ENCODE results near the gene LMNTD1. TPM values are rescaled to one million over a fixed set of nuclear protein-coding genes. Genes with fewer than 3 reads are reported as not detected.

LMNTD1 gene
- polyA plus RNA-seq, 1 experiment: 0.57 TPM

DNA sequence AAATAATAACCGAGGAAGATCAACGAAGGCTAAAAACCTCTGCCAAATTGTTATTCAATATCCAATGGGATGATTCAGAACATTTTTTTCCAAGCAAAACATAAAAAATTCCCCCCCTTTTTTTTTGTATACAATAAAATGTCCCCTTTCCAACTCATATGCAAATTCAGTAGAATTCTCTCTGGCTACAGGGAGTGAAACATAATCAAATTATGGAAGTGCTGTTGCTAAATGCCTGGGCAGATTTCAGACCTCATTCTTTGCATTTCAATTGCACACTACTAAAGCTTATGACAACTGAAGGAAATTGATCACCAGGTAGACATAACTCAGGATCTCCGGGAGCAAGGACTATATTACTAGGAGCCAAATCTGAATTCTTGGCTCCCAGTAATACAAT is 51.0 kb downstream of the LMNTD1 start:
- no peak overlapping the region for H3K4me3 ChIP-seq (ENCODE audit: low read depth, low read length)
- ChIA-PET POLR2A (no interaction called here), CTCF (no interaction called here)
- TF ChIP-seq, protein P1, sequence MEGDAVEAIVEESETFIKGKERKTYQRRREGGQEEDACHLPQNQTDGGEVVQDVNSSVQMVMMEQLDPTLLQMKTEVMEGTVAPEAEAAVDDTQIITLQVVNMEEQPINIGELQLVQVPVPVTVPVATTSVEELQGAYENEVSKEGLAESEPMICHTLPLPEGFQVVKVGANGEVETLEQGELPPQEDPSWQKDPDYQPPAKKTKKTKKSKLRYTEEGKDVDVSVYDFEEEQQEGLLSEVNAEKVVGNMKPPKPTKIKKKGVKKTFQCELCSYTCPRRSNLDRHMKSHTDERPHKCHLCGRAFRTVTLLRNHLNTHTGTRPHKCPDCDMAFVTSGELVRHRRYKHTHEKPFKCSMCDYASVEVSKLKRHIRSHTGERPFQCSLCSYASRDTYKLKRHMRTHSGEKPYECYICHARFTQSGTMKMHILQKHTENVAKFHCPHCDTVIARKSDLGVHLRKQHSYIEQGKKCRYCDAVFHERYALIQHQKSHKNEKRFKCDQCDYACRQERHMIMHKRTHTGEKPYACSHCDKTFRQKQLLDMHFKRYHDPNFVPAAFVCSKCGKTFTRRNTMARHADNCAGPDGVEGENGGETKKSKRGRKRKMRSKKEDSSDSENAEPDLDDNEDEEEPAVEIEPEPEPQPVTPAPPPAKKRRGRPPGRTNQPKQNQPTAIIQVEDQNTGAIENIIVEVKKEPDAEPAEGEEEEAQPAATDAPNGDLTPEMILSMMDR (IDR thresholded peaks at IDR 0.05; ENCODE audit: low read depth, low read length): no peak
- peaks cover 4% of the 10 kb centered on the region; the same call in 1 of the 2 replicates for H3K9me3 ChIP-seq (ENCODE audit: control insufficient read depth, insufficient read depth, low read length)
- no peak overlapping the region for H3K27ac ChIP-seq (ENCODE audit: low read depth, low read length)
- H3K27me3 ChIP-seq (ENCODE audit: control insufficient read depth, insufficient read depth, low read length): no peaks in the 10 kb centered on the region
- DNase-seq (ENCODE audit: low read depth, low spot score): no peak

DNA sequence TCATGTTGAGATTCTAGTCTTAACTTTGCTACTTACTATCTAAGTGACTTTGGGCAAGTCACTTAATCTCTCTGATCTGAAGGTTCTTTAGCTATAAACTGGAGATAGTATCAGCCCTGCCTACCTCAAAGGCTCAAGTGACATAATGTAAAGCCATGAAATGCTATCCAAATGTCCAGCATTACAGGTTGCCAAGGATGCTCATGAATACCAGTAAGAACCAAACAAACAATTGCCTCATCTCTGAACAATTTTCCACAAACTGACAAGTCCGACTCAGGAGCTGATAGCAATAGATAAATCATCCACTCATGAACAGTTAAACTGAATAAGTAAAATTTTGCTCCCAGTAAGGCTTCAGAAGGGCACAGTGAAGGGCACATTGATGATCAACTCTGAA is 51.5 kb downstream of the LMNTD1 start:
- no peak overlapping the region for H3K27ac ChIP-seq (ENCODE audit: low read depth, low read length)
- TF ChIP-seq, protein P1 (IDR thresholded peaks at IDR 0.05; ENCODE audit: low read depth, low read length): no peak
- no peak for DNase-seq (ENCODE audit: low read depth, low spot score)
- H3K27me3 ChIP-seq (ENCODE audit: control insufficient read depth, insufficient read depth, low read length): no peaks in the 10 kb centered on the region
- ChIA-PET CTCF (no interaction called here), POLR2A (no interaction called here)
- no peak overlapping the region for H3K4me3 ChIP-seq (ENCODE audit: low read depth, low read length)
- peaks cover 5% of the 10 kb centered on the region; the same call in 1 of the 2 replicates for H3K9me3 ChIP-seq (ENCODE audit: control insufficient read depth, insufficient read depth, low read length)

DNA sequence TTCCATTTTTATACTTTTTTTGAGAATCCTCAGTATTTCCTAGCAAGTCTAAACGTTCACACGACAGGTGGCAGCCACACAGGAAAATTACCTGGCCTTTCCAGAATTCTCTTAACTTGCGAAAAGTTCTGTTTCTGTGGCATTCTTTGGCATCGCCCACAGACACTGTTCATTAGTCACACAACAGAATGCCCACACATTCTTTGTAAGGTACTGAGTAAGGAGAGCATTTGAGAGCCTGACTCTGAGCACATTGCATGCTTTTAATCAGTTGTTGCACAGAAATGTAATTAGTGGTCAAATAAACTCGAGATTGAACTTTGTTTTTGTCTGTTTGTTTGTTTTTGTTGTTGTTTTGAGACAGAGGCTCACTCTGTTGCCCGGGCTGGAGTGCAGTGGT is 52.4 kb downstream of the LMNTD1 start:
- no peak overlapping the region for H3K4me3 ChIP-seq (ENCODE audit: low read depth, low read length)
- H3K27me3 ChIP-seq (ENCODE audit: control insufficient read depth, insufficient read depth, low read length): no peaks in the 10 kb centered on the region
- H3K27ac ChIP-seq (ENCODE audit: low read depth, low read length): no peak overlapping the region
- ChIA-PET POLR2A (no interaction called here), CTCF (no interaction called here)
- TF ChIP-seq, protein P1 (IDR thresholded peaks at IDR 0.05; ENCODE audit: low read depth, low read length): no peak
- DNase-seq (ENCODE audit: low read depth, low spot score): no peak
- peaks cover 5% of the 10 kb centered on the region; the same call in 1 of the 2 replicates for H3K9me3 ChIP-seq (ENCODE audit: control insufficient read depth, insufficient read depth, low read length)

DNA sequence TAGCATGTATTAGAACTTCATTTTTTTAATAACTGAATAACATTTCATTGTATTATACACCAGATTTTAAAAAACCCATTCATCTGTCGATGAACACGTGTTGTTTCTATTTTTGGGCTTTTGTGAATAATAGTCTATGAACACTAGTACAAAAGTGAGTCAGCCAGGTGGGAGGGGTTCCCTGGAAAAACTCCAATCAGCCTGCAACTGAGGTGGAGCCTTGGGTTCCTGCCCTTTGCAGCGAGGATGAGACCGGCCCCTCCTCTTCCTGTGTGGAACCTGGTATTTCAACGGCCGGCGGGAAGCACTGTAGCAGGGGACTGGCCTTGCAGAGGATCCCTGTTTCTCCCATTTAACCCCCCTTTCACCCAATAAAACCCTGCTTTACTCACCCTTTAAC is 56.1 kb downstream of the LMNTD1 start:
- no peak overlapping the region for H3K4me3 ChIP-seq (ENCODE audit: low read depth, low read length)
- no peak for DNase-seq (ENCODE audit: low read depth, low spot score)
- H3K9me3 ChIP-seq (ENCODE audit: control insufficient read depth, insufficient read depth, low read length): peaks cover 5% of the 10 kb centered on the region; the same call in 1 of the 2 replicates
- CTCF ChIA-PET: no interaction called here
- no peak overlapping the region for H3K27ac ChIP-seq (ENCODE audit: low read depth, low read length)
- H3K27me3 ChIP-seq (ENCODE audit: control insufficient read depth, insufficient read depth, low read length): no peaks in the 10 kb centered on the region
- TF ChIP-seq, protein P1 (IDR thresholded peaks at IDR 0.05; ENCODE audit: low read depth, low read length): no peak
- POLR2A ChIA-PET: no interaction called here

DNA sequence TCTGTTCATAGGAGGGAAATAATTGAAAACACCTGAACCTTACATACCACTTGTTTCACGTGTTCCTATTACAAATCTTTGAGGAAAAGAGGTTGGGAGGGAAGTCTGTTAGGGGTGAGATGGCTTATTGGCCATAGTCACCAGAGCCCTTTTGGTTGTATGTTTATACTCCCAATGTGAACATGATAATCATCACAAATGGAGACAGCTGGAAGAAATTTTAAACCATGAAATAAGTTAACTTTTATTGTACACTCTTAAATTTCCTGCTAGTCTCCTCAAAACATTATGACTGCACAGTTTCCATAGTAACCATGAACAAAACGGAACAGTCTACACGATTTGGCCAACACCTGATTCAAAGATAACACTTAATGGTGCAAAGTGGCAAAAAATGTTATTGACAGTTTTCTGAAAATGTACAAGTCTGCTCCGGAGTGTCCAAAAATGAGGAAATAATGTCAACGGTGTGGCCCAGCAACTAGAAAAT is 56.9 kb downstream of the LMNTD1 start:
- Histone ChIP-seq H3K27ac (ENCODE audit: low read depth, low read length) (no peak overlapping the region), H3K27me3 (ENCODE audit: control insufficient read depth, insufficient read depth, low read length) (no peaks in the 10 kb centered on the region), H3K4me3 (ENCODE audit: low read depth, low read length) (no peak overlapping the region), H3K9me3 (ENCODE audit: control insufficient read depth, insufficient read depth, low read length) (peaks cover 5% of the 10 kb centered on the region; the same call in 1 of the 2 replicates)
- TF ChIP-seq, protein P1 (IDR thresholded peaks at IDR 0.05; ENCODE audit: low read depth, low read length): no peak
- no peak for DNase-seq (ENCODE audit: low read depth, low spot score)
- ChIA-PET POLR2A (interaction anchor here (0.6 kb wide), 1 partner anchor 39 kb away, joined by 3 read pairs; no protein-coding TSS in a partner anchor), CTCF (no interaction called here)
